HEK293 (cell line): ENCODE results near the gene FUT3.

Experiments
- KLF1 ChIP-seq: fragments of 450-650 bp; formaldehyde crosslinking; IDR thresholded peaks from 2 replicates; pipeline ENCODE4 v1.5.1; 2016; ENCODE audit warnings: missing biosample characterization, missing genetic modification characterization
- KLF8 ChIP-seq: fragments of 450-650 bp; formaldehyde crosslinking; IDR thresholded peaks from 2 replicates; pipeline ENCODE4 v1.5.1; 2016; ENCODE audit warnings: missing biosample characterization, missing genetic modification characterization
- KLF9 ChIP-seq: fragments of 450-650 bp; formaldehyde crosslinking; IDR thresholded peaks from 2 replicates; pipeline ENCODE4 v1.5.1; 2016; ENCODE audit warnings: missing biosample characterization, missing genetic modification characterization, low read depth
- SALL2 ChIP-seq: fragments of 450-650 bp; formaldehyde crosslinking; IDR thresholded peaks from 2 replicates; pipeline ENCODE4 v1.5.0; 2017; ENCODE audit warnings: missing biosample characterization, mild to moderate bottlenecking, missing genetic modification characterization, borderline replicate concordance
- SCRT2 ChIP-seq: fragments of 450-650 bp; formaldehyde crosslinking; IDR thresholded peaks from 2 replicates; pipeline ENCODE4 v1.5.1; 2016; ENCODE audit warnings: missing biosample characterization, missing genetic modification characterization
- SP7 ChIP-seq: fragments of 450-650 bp; formaldehyde crosslinking; IDR thresholded peaks from 2 replicates; pipeline ENCODE4 v1.5.1; 2016; ENCODE audit warnings: missing biosample characterization, missing genetic modification characterization
- ZFP69B ChIP-seq: fragments of 450-650 bp; formaldehyde crosslinking; IDR thresholded peaks from 2 replicates; pipeline ENCODE4 v1.5.1; 2016; ENCODE audit warnings: missing biosample characterization, missing genetic modification characterization
- ZIC2 ChIP-seq: fragments of 450-650 bp; formaldehyde crosslinking; IDR thresholded peaks from 2 replicates; pipeline ENCODE4 v1.5.1; 2016; ENCODE audit warnings: missing biosample characterization, missing genetic modification characterization
- ZNF112 ChIP-seq: fragments of 450-650 bp; formaldehyde crosslinking; IDR thresholded peaks from 2 replicates; pipeline ENCODE4 v1.5.0; 2017; ENCODE audit warnings: missing biosample characterization, missing genetic modification characterization
- ZNF157 ChIP-seq: fragments of 450-650 bp; formaldehyde crosslinking; IDR thresholded peaks from 2 replicates; pipeline ENCODE4 v1.5.1; 2016; ENCODE audit warnings: missing biosample characterization, missing genetic modification characterization
- ZNF24 ChIP-seq: fragments of 450-650 bp; formaldehyde crosslinking; IDR thresholded peaks from 2 replicates; pipeline ENCODE4 v1.5.1; 2016; ENCODE audit warnings: missing biosample characterization, missing genetic modification characterization
- ZNF335 ChIP-seq: fragments of 450-650 bp; formaldehyde crosslinking; conservative IDR thresholded peaks from 2 replicates; pipeline ENCODE4 v1.5.1; 2016; ENCODE audit warnings: missing biosample characterization, missing genetic modification characterization
- ZNF366 ChIP-seq: fragments of 450-650 bp; formaldehyde crosslinking; conservative IDR thresholded peaks from 2 replicates; pipeline ENCODE4 v1.5.1; 2016; ENCODE audit warnings: missing biosample characterization, missing genetic modification characterization
- ZNF391 ChIP-seq: fragments of 450-650 bp; formaldehyde crosslinking; IDR thresholded peaks from 2 replicates; pipeline ENCODE4 v1.5.1; 2016; ENCODE audit warnings: low read depth, missing biosample characterization, missing genetic modification characterization, borderline replicate concordance
- ZNF501 ChIP-seq: fragments of 450-650 bp; formaldehyde crosslinking; IDR thresholded peaks from 2 replicates; pipeline ENCODE4 v1.5.1; 2016; ENCODE audit warnings: missing biosample characterization, missing genetic modification characterization
- ZNF558 ChIP-seq: fragments of 450-650 bp; formaldehyde crosslinking; IDR thresholded peaks from 2 replicates; pipeline ENCODE4 v1.5.1; 2016; ENCODE audit warnings: missing biosample characterization, missing genetic modification characterization
- ZNF623 ChIP-seq: fragments of 450-650 bp; formaldehyde crosslinking; IDR thresholded peaks from 2 replicates; pipeline ENCODE4 v1.5.1; 2016; ENCODE audit warnings: missing biosample characterization, missing genetic modification characterization
- ZNF664 ChIP-seq: fragments of 450-650 bp; formaldehyde crosslinking; IDR thresholded peaks from 2 replicates; pipeline ENCODE4 v1.5.1; 2016; ENCODE audit warnings: missing biosample characterization, missing genetic modification characterization
- ZNF843 ChIP-seq: fragments of 450-650 bp; formaldehyde crosslinking; IDR thresholded peaks from 2 replicates; pipeline ENCODE4 v1.5.1; 2016; ENCODE audit warnings: missing biosample characterization, missing genetic modification characterization
- ZSCAN30 ChIP-seq: fragments of 450-650 bp; IDR thresholded peaks from 2 replicates; pipeline ENCODE4 v1.5.1; 2018; ENCODE audit warnings: missing biosample characterization, mild to moderate bottlenecking, missing genetic modification characterization, moderate library complexity
- ZXDB ChIP-seq: fragments of 450-650 bp; formaldehyde crosslinking; IDR thresholded peaks from 2 replicates; pipeline ENCODE4 v1.5.1; 2016; ENCODE audit warnings: missing biosample characterization, missing genetic modification characterization
- TF ChIP-seq, protein P1 (sequence below): fragments of 450-650 bp; formaldehyde crosslinking; IDR thresholded peaks from 2 replicates; pipeline ENCODE4 v1.5.1; 2017; ENCODE audit warnings: missing biosample characterization, missing genetic modification characterization
- TF ChIP-seq, protein P2 (sequence below): fragments of 450-650 bp; formaldehyde crosslinking; conservative IDR thresholded peaks from 2 replicates; pipeline ENCODE4 v1.5.1; 2016; ENCODE audit warnings: low read depth, missing biosample characterization, missing genetic modification characterization
- TF ChIP-seq, protein P3 (sequence below): fragments of 450-650 bp; formaldehyde crosslinking; IDR thresholded peaks from 2 replicates; pipeline ENCODE4 v1.5.1; 2016; ENCODE audit warnings: missing biosample characterization, missing genetic modification characterization
- TF ChIP-seq, protein P4 (sequence below): fragments of 450-650 bp; IDR thresholded peaks from 2 replicates; pipeline ENCODE4 v1.5.1; 2018; ENCODE audit warnings: missing biosample characterization, mild to moderate bottlenecking, missing genetic modification characterization
- TF ChIP-seq, protein P5 (sequence below): fragments of 450-650 bp; formaldehyde crosslinking; IDR thresholded peaks from 2 replicates; pipeline ENCODE4 v1.5.1; 2016; ENCODE audit warnings: missing biosample characterization, missing genetic modification characterization
- TF ChIP-seq, protein P6 (sequence below): fragments of 450-650 bp; formaldehyde crosslinking; IDR thresholded peaks from 2 replicates; pipeline ENCODE4 v1.5.1; 2017; ENCODE audit warnings: missing biosample characterization, missing genetic modification characterization

The FUT3 gene

DNA sequence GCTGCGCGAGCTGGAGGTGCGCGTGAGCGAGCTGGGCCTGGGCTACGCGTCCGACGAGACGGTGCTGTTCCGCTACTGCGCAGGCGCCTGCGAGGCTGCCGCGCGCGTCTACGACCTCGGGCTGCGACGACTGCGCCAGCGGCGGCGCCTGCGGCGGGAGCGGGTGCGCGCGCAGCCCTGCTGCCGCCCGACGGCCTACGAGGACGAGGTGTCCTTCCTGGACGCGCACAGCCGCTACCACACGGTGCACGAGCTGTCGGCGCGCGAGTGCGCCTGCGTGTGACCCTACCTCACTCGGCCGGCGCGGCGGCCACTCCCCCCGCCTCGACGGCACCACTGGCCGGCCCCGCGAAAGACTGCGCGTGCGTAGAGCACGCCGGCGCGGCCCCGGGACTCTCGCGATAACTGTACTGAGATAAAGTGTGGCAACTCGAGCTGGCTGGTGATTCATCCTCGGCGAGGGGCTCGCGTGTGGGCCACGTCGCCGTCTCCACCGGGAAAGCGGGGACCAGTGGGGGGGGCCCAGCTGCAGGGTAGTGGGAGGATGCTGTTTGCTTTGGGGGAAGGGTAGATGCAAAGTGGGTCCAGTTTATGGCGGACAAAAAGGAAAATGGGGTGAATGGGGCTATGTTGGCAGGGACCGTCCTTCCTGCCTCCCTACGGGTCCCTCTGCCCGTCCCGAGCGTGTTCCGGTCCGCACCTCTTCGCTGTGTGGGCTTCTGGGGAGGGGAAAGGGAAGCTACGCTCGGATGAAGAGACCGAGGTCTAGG, 23.2 kb downstream of the FUT3 start (continued):
- TF ChIP-seq, protein P1, sequence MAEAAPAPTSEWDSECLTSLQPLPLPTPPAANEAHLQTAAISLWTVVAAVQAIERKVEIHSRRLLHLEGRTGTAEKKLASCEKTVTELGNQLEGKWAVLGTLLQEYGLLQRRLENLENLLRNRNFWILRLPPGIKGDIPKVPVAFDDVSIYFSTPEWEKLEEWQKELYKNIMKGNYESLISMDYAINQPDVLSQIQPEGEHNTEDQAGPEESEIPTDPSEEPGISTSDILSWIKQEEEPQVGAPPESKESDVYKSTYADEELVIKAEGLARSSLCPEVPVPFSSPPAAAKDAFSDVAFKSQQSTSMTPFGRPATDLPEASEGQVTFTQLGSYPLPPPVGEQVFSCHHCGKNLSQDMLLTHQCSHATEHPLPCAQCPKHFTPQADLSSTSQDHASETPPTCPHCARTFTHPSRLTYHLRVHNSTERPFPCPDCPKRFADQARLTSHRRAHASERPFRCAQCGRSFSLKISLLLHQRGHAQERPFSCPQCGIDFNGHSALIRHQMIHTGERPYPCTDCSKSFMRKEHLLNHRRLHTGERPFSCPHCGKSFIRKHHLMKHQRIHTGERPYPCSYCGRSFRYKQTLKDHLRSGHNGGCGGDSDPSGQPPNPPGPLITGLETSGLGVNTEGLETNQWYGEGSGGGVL (tag by site-specific recombination) = peak; percentile 64; the same call in 1 of the 2 replicates
- TF ChIP-seq, protein P2, sequence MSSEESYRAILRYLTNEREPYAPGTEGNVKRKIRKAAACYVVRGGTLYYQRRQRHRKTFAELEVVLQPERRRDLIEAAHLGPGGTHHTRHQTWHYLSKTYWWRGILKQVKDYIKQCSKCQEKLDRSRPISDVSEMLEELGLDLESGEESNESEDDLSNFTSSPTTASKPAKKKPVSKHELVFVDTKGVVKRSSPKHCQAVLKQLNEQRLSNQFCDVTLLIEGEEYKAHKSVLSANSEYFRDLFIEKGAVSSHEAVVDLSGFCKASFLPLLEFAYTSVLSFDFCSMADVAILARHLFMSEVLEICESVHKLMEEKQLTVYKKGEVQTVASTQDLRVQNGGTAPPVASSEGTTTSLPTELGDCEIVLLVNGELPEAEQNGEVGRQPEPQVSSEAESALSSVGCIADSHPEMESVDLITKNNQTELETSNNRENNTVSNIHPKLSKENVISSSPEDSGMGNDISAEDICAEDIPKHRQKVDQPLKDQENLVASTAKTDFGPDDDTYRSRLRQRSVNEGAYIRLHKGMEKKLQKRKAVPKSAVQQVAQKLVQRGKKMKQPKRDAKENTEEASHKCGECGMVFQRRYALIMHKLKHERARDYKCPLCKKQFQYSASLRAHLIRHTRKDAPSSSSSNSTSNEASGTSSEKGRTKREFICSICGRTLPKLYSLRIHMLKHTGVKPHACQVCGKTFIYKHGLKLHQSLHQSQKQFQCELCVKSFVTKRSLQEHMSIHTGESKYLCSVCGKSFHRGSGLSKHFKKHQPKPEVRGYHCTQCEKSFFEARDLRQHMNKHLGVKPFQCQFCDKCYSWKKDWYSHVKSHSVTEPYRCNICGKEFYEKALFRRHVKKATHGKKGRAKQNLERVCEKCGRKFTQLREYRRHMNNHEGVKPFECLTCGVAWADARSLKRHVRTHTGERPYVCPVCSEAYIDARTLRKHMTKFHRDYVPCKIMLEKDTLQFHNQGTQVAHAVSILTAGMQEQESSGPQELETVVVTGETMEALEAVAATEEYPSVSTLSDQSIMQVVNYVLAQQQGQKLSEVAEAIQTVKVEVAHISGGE = peak; percentile 67
- TF ChIP-seq ZNF843 = peak; percentile 81
- TF ChIP-seq ZNF391 (tag by site-specific recombination) = peak; percentile 93; the same call in 1 of the 2 replicates
- TF ChIP-seq, protein P3, sequence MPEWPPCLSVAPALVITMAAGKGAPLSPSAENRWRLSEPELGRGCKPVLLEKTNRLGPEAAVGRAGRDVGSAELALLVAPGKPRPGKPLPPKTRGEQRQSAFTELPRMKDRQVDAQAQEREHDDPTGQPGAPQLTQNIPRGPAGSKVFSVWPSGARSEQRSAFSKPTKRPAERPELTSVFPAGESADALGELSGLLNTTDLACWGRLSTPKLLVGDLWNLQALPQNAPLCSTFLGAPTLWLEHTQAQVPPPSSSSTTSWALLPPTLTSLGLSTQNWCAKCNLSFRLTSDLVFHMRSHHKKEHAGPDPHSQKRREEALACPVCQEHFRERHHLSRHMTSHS (tag by site-specific recombination) = no peak
- no peak for TF ChIP-seq ZNF558 (tag by site-specific recombination)
- no peak for TF ChIP-seq SALL2 (tag by site-specific recombination)
- TF ChIP-seq KLF8 = peak; percentile 91
- TF ChIP-seq ZNF623 (tag by site-specific recombination) = 0 out of 2 replicates have a peak, but pooled peaks have one; percentile 19
- peak; percentile 39 for TF ChIP-seq ZNF335 (tag by site-specific recombination)
- no peak for TF ChIP-seq ZNF664
- peak; percentile 47; the same call in 1 of the 2 replicates for TF ChIP-seq ZIC2 (tag by site-specific recombination)
- TF ChIP-seq, protein P4, sequence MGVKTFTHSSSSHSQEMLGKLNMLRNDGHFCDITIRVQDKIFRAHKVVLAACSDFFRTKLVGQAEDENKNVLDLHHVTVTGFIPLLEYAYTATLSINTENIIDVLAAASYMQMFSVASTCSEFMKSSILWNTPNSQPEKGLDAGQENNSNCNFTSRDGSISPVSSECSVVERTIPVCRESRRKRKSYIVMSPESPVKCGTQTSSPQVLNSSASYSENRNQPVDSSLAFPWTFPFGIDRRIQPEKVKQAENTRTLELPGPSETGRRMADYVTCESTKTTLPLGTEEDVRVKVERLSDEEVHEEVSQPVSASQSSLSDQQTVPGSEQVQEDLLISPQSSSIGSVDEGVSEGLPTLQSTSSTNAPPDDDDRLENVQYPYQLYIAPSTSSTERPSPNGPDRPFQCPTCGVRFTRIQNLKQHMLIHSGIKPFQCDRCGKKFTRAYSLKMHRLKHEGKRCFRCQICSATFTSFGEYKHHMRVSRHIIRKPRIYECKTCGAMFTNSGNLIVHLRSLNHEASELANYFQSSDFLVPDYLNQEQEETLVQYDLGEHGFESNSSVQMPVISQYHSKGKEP (tag by site-specific recombination) = 0 out of 2 replicates have a peak, but pooled peaks have one; percentile 6
- peak; percentile 87 for TF ChIP-seq ZNF501
- TF ChIP-seq KLF9 (tag by site-specific recombination) = peak; percentile 73
- TF ChIP-seq ZNF24 (tag by site-specific recombination) = peak; percentile 89
- no peak for TF ChIP-seq SCRT2 (tag by site-specific recombination)
- TF ChIP-seq ZXDB (tag by site-specific recombination) = peak; percentile 87
- TF ChIP-seq, protein P5, sequence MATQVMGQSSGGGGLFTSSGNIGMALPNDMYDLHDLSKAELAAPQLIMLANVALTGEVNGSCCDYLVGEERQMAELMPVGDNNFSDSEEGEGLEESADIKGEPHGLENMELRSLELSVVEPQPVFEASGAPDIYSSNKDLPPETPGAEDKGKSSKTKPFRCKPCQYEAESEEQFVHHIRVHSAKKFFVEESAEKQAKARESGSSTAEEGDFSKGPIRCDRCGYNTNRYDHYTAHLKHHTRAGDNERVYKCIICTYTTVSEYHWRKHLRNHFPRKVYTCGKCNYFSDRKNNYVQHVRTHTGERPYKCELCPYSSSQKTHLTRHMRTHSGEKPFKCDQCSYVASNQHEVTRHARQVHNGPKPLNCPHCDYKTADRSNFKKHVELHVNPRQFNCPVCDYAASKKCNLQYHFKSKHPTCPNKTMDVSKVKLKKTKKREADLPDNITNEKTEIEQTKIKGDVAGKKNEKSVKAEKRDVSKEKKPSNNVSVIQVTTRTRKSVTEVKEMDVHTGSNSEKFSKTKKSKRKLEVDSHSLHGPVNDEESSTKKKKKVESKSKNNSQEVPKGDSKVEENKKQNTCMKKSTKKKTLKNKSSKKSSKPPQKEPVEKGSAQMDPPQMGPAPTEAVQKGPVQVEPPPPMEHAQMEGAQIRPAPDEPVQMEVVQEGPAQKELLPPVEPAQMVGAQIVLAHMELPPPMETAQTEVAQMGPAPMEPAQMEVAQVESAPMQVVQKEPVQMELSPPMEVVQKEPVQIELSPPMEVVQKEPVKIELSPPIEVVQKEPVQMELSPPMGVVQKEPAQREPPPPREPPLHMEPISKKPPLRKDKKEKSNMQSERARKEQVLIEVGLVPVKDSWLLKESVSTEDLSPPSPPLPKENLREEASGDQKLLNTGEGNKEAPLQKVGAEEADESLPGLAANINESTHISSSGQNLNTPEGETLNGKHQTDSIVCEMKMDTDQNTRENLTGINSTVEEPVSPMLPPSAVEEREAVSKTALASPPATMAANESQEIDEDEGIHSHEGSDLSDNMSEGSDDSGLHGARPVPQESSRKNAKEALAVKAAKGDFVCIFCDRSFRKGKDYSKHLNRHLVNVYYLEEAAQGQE (tag by site-specific recombination) = peak; percentile 55
- no peak for TF ChIP-seq ZNF112
- TF ChIP-seq ZFP69B (tag by site-specific recombination) = peak; percentile 92
- TF ChIP-seq ZNF157 (tag by site-specific recombination) = 0 out of 2 replicates have a peak, but pooled peaks have one; percentile 25
- TF ChIP-seq SP7 (tag by site-specific recombination) = peak; percentile 91
- no peak for TF ChIP-seq ZSCAN30 (tag by site-specific recombination)
- TF ChIP-seq ZNF366 = peak; percentile 34; the same call in 1 of the 2 replicates
- TF ChIP-seq KLF1 (tag by site-specific recombination) = 0 out of 2 replicates have a peak, but pooled peaks have one; percentile 60
- TF ChIP-seq, protein P6, sequence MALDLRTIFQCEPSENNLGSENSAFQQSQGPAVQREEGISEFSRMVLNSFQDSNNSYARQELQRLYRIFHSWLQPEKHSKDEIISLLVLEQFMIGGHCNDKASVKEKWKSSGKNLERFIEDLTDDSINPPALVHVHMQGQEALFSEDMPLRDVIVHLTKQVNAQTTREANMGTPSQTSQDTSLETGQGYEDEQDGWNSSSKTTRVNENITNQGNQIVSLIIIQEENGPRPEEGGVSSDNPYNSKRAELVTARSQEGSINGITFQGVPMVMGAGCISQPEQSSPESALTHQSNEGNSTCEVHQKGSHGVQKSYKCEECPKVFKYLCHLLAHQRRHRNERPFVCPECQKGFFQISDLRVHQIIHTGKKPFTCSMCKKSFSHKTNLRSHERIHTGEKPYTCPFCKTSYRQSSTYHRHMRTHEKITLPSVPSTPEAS (tag by site-specific recombination) = 0 out of 2 replicates have a peak, but pooled peaks have one; percentile 37
